ENCODE measurements around the gene HACD4. TPM values are rescaled to one million over a fixed set of nuclear protein-coding genes. Genes with fewer than 3 reads are reported as not detected.
A peak's percentile ranks its signal among the peaks of the same experiment; 100 is the strongest.

HACD4 gene
- total RNA-seq, 1 donor from 2014 or later, result 4.6 TPM

DNA sequence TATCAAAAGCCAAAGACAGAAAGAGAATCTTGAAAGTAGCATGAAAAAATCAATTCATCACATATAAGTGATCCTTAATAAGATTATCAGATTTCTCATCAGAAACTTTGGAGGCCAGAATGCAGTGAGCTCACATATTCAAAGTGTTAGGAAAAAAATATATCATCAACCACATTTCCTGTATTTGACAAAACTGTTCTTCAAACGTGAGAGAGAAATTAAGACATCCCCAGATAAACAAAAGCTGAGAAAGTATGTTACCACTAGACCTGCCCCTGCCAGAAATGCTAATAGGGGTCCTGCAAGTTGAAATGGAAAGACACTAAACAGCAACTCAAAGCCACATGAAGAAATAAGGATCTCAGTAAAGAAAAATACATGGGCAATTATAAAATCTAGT is 29.9 kb downstream of the HACD4 start:
- Histone ChIP-seq H3K4me1 (no peaks in the 10 kb centered on the region), H3K9me3 (no peaks in the 10 kb centered on the region), H3K4me3 (no peak overlapping the region), H3K27me3 (no peaks in the 10 kb centered on the region), H3K27ac (no peak overlapping the region), H3K36me3 (peaks cover 3 to 8% of the 10 kb centered on the region in 2 donors)
- DNase-seq (ENCODE audit: low spot score in 2 of 2), result no peak
- TF ChIP-seq, protein P1, sequence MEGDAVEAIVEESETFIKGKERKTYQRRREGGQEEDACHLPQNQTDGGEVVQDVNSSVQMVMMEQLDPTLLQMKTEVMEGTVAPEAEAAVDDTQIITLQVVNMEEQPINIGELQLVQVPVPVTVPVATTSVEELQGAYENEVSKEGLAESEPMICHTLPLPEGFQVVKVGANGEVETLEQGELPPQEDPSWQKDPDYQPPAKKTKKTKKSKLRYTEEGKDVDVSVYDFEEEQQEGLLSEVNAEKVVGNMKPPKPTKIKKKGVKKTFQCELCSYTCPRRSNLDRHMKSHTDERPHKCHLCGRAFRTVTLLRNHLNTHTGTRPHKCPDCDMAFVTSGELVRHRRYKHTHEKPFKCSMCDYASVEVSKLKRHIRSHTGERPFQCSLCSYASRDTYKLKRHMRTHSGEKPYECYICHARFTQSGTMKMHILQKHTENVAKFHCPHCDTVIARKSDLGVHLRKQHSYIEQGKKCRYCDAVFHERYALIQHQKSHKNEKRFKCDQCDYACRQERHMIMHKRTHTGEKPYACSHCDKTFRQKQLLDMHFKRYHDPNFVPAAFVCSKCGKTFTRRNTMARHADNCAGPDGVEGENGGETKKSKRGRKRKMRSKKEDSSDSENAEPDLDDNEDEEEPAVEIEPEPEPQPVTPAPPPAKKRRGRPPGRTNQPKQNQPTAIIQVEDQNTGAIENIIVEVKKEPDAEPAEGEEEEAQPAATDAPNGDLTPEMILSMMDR (IDR thresholded peaks at IDR 0.05), result no peak
- intact Hi-C loops (cut with DNase I), result no loop called here

DNA sequence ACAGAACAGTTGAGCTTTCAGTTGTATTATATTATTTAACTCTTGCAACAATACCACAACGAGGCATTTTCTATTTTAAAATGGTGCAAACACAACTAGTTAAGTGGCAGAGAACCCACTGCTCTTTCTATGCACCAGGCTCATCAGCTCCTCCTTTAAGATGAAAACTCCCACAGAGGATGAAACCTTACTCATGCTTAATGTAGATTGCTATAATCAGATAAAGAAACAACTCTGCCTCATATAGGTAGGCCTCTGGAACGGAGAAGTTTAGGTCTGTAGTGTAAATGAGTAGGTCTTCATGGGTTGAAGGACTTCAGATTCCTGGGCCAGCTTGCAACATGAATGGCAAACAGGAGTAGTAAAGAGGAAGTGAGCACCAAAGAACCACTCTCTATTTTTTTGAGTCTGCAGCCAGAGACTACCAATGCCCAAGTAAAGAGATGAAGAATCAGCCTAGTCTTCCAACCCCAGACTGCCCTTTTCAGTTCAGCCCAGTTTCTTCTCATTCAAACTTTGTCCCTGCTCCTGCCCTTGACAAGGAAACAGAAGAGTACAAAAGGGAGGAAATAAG is 33.9 kb downstream of the HACD4 start:
- Histone ChIP-seq H3K4me3 (no peak overlapping the region), H3K4me1 (no peaks in the 10 kb centered on the region), H3K9me3 (no peaks in the 10 kb centered on the region), H3K36me3 (no peaks in the 10 kb centered on the region), H3K27ac (no peak overlapping the region), H3K27me3 (no peaks in the 10 kb centered on the region)
- DNase-seq (ENCODE audit: low spot score in 2 of 2), result no peak
- TF ChIP-seq, protein P1 (IDR thresholded peaks at IDR 0.05), result no peak
- intact Hi-C loops (cut with DNase I), result no loop called here

DNA sequence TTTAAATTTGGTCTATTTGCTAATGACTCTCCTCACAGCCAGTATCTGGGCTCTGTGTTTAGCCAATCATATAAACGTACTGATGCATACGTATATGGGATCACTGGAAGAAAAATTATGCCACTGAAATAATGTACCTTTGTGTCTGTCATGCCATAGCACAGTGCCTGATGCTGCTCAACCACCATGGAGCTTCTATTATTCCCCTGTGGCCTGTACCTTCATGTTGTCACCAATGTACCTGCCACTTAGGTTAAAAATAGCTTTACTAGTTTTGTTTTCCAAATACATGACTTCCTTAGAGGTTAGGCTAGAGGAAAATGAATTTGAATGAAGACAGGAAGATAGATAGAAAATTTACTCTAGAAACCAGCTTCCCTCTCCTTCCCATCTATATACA is 34.6 kb downstream of the HACD4 start:
- no peak for DNase-seq (ENCODE audit: low spot score in 2 of 2)
- Histone ChIP-seq H3K36me3 (no peaks in the 10 kb centered on the region), H3K27me3 (no peaks in the 10 kb centered on the region), H3K9me3 (no peaks in the 10 kb centered on the region), H3K4me1 (no peaks in the 10 kb centered on the region), H3K27ac (no peak overlapping the region), H3K4me3 (no peak overlapping the region)
- intact Hi-C loops (cut with DNase I), result no loop called here
- TF ChIP-seq, protein P1 (IDR thresholded peaks at IDR 0.05), result no peak

DNA sequence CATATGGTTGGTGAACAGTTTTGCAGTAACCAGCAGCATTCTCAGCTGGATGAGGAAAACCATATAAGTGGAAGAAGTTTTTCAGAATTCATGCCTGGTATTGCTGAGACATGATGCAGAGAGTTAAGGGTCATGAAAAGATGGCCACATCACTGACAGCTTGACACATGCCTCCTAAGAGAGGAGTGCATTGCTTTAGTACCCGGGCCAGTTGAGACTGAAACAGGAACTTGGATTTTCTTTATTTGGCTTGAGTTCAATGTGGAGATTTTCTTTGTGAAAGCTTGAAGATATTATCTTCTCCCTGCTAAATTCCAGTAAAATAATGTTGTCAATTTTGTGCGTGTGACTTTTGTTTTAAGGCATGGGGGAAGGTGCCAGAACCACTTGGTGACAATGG is 35.8 kb downstream of the HACD4 start:
- TF ChIP-seq, protein P1 (IDR thresholded peaks at IDR 0.05), result no peak
- Histone ChIP-seq H3K4me3 (no peak overlapping the region), H3K36me3 (no peaks in the 10 kb centered on the region), H3K9me3 (no peaks in the 10 kb centered on the region), H3K27ac (no peak overlapping the region), H3K4me1 (no peaks in the 10 kb centered on the region), H3K27me3 (no peaks in the 10 kb centered on the region)
- intact Hi-C loops (cut with DNase I), result no loop called here
- no peak for DNase-seq (ENCODE audit: low spot score in 2 of 2)

DNA sequence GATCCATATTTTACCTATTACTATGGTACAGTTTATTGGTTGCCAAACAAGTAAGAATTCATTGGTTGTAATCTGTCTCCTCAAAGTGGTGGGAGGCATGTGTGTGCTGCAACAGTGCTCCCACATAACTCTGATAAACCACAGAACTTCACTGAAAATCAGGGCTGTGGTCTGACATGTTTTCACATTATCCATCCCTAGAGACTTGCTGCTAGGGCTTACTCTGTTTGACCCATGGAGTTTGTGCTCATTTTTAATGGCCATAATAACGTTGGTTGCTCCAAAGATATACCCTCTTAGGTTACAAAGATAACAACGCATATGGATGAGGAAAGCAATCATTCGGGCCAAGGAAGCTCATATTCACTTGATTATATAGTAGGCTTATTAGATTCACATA is 37.0 kb downstream of the HACD4 start:
- H3K4me3 ChIP-seq, result no peak overlapping the region
- H3K27ac ChIP-seq, result no peak overlapping the region
- TF ChIP-seq, protein P1 (IDR thresholded peaks at IDR 0.05), result no peak
- peaks cover 0 to 5% of the 10 kb centered on the region in 2 donors for H3K4me1 ChIP-seq
- H3K36me3 ChIP-seq, result no peaks in the 10 kb centered on the region
- intact Hi-C loops (cut with DNase I), result no loop called here
- no peak for DNase-seq (ENCODE audit: low spot score in 2 of 2)
- no peaks in the 10 kb centered on the region for H3K27me3 ChIP-seq
- H3K9me3 ChIP-seq, result no peaks in the 10 kb centered on the region

DNA sequence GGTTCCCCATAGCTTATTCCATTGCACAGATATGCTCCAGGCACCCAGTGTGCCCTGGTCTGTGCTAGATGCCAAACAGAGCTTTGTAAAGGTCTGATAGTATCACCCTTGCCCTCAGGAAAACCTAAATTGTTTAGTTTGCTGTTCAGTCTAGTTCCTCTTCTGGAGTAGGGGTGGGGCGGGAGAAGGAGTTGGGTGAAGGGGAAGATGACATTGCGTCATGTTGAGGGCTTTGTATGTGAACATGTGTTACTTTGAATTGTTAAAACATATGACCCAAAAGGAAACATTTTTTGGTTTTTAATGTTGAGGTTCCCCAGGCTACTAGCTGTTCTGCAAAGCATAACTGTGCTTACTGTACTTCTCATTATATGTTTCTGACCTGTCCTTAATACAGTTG is 40.6 kb downstream of the HACD4 start:
- intact Hi-C loops (cut with DNase I), result no loop called here
- H3K27ac ChIP-seq, result no peak overlapping the region
- no peaks in the 10 kb centered on the region for H3K36me3 ChIP-seq
- no peaks in the 10 kb centered on the region for H3K27me3 ChIP-seq
- TF ChIP-seq, protein P1 (IDR thresholded peaks at IDR 0.05), result no peak
- DNase-seq (ENCODE audit: low spot score in 2 of 2), result peak in 1 of 2 donors; percentile 69
- H3K9me3 ChIP-seq, result no peaks in the 10 kb centered on the region
- H3K4me1 ChIP-seq, result peaks cover 0 to 7% of the 10 kb centered on the region in 2 donors
- H3K4me3 ChIP-seq, result no peak overlapping the region

All from ascending aorta (tissue), 2 donors.